ENCODE data around the gene TMPRSS9.
"Not testable (repeated sequence)": the region's sequence is repeated elsewhere in the genome, so short reads cannot be mapped to it uniquely, and the experiment has no call there.

TMPRSS9 gene

GRCh38 chr19:2395293-2395829 is 35.3 kb downstream of the TMPRSS9 start:
- DNase-seq = not testable (repeated sequence)

GRCh38 chr19:2397173-2397572 is 37.1 kb downstream of the TMPRSS9 start:
- DNase-seq = not testable (repeated sequence)

DNA sequence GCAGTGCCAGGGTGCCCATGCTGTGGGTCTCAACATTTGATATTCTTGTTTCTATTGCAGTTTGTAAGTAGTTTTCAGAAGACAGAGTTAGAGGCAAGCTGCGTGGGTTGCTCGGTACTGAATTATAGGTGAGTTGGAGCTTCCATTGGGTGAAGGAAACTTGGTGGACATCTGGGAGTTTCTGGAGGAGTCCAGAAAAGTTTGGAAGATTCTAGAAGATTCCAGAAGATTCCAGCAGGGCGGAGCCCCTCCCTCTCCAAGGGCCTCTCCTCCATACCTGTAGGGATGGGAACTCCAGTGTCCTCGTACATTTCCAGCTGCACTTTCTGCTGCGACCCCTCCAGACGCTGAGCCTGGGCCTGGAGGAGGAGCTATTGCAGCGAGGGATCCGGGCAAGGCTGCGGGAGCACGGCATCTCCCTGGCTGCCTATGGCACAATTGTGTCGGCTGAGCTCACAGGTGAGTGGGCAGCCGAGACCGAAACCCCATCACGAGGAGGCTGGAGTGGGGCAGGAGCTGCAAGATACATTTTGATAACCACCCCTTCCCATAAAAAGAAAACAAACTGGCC is 38.8 kb downstream of the TMPRSS9 start:
- no peak for DNase-seq

GRCh38 chr19:2399582-2399981 is 39.5 kb downstream of the TMPRSS9 start:
- DNase-seq = no peak

DNA sequence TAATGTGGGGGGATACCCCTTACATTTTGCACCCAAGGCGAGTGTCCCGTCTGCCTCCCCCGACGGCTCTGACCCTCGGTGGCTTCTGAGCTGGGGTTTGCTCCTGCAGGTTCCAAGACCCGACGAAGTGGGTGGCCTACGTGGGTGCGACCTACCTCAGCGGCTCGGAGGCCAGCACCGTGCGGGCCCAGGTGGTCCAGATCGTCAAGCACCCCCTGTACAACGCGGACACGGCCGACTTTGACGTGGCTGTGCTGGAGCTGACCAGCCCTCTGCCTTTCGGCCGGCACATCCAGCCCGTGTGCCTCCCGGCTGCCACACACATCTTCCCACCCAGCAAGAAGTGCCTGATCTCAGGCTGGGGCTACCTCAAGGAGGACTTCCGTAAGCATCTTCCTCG is 48.2 kb downstream of the TMPRSS9 start:
- no peak for DNase-seq

DNA sequence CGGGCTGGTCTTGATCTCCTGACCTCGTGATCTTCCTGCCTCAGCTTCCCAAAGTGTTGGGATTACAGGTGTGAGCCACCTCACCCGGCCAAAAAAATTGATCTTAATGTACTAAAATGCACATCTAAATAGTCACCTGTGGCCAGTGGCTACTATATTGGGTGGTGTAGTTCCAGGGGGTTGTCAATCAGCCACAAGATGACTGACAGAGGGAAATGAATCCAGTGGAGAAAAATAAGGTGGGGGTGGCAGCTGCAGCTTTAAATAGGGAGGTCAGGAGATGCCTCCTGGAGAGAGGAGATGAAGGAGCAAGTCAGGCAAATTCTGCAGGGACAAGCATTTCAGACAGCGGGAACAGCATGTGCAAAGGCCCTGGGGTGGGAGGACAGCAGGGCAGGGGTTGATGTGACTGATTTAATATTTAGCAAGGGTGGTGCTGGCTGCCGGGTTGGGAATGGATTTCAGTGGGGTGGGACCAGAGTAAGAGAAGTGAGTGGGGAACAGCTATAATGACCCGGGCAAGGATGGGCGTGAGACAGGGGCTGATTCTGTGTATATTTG is 49.4 kb downstream of the TMPRSS9 start:
- DNase-seq = no peak

DNA sequence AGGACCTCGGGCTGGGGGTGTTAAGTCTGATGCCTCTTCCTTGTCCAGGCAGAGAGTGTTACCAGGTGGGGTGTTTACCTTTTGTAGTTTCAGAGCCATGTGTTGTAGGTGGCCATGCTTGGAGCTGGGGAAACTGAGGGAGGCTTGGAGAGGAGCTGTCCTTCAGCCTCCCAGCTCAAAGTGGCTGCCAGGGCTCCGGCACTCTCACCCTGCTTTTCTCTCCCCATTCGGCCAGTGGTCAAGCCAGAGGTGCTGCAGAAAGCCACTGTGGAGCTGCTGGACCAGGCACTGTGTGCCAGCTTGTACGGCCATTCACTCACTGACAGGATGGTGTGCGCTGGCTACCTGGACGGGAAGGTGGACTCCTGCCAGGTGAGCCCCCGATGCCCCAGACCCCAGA is 50.0 kb downstream of the TMPRSS9 start:
- no peak for DNase-seq

- DNase-seq = no peak
These were observed 51.6 kb downstream of the TMPRSS9 start for GRCh38 chr19:2411709-2412108.

DNA sequence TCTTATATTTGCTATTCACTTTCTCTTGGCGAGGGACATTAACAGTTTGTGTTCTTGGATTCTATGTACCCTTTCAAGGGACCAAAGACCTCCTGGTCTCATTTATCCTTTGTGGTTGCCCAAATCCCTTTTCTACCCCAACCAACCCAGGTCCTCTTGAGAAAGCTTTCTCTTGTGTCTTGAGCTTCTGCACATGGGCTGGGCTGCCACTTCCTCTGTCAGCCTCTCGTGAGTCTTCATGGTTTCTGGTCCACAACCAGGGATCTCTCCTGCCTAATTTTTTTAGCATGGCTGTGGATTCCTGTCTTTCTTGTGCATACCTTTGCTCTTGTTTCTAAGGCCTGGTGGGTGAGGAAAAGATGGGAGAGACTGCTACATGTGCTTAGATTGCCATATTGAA is 52.4 kb downstream of the TMPRSS9 start:
- no peak for DNase-seq

GRCh38 chr19:2413159-2413558 is 53.1 kb downstream of the TMPRSS9 start:
- no peak for DNase-seq

- no peak for DNase-seq
These were observed 53.6 kb downstream of the TMPRSS9 start for GRCh38 chr19:2413629-2414028.

DNA sequence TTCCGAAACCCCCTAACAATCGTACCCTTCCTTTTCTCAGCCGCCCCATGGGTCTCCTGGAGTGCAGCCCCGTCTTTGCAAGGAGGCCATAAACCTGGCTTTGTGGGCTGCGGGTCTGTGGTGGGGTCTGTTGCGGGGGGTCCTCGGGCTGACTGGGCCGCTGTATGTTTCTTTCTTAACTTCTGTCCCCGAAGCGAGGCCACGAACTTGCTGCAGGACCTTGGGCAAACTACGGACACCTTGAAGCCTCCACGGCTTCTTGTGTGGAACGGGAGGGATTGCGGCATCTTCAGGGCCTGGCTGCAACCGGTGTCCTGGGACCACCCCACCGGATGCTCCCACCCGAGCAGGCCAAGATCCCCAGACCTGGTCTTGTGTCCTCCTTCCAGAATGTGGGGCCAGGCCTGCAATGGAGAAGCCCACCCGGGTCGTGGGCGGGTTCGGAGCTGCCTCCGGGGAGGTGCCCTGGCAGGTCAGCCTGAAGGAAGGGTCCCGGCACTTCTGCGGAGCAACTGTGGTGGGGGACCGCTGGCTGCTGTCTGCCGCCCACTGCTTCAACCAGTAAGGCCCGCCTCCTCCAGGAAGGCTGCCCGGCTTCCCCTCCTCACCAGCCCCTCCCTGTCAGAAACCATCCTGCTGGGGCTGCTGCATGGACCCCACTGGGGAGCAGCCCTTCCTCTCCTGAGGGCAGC is 55.4 kb downstream of the TMPRSS9 start:
- no peak for DNase-seq

DNA sequence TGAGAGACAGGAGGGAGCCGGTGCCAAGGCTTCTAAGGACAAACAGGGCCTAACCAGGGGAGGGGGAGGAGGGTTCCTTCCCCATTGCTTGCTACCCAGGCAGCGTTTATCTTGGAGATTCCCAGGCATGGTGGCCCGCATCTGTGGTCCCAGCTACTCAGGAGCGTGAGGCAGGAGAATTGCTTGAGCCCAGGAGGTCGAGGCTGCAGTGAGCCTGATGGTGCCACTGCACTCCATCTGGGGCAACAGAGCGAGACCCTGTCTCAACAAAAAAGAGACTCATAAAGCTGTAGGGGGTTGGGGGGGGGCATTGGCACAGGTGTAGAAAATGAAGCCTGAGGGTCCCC is 55.9 kb downstream of the TMPRSS9 start:
- no peak for DNase-seq

DNA sequence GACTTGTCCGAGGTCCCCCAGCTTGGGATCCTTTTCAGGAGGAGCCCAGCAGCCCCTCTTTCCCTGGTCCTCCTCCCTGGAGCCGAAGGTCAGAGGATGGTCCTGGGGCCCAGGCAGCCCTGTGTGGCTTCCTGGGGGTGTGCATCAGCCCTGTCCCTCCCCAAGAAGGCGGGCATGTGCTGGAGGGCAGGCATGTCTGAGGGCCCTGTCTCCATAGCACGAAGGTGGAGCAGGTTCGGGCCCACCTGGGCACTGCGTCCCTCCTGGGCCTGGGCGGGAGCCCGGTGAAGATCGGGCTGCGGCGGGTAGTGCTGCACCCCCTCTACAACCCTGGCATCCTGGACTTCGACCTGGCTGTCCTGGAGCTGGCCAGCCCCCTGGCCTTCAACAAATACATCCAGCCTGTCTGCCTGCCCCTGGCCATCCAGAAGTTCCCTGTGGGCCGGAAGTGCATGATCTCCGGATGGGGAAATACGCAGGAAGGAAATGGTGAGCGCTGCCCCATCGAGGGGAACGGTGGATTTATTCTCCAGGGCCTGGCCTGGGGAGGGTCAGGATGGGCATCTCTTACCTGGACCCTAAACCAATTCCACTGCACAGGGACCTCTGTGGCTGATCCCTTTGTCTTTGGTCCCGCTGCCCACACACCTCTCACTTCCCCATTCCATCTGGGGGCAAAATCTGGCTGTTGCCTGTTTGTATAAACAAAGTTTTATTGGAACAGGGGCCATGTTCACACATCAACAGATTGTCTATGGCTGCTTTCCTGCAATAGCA is 56.4 kb downstream of the TMPRSS9 start:
- no peak for DNase-seq

- not testable (repeated sequence) for DNase-seq
These were observed 57.4 kb downstream of the TMPRSS9 start for GRCh38 chr19:2417436-2417835.

DNA sequence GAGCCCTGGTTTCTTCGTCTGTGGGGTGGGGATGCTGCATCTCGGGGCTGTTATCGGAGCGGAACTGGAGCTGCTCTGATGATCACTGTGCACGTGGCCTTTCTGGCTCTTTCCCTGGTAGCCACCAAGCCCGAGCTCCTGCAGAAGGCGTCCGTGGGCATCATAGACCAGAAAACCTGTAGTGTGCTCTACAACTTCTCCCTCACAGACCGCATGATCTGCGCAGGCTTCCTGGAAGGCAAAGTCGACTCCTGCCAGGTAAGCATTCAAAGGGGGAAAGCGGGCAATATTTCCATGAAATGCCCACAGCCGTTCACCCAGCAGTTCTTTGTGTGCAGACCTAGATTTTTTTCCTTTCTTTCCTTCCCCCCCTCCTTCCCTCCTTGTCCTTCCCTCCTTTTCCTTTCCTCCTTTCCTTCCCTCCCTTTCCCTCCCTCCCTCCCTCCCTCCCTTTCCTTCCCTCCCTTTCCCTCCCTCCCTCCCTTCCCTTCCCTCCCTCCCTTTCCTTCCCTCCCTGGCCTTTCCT is 57.9 kb downstream of the TMPRSS9 start:
- no peak for DNase-seq

DNA sequence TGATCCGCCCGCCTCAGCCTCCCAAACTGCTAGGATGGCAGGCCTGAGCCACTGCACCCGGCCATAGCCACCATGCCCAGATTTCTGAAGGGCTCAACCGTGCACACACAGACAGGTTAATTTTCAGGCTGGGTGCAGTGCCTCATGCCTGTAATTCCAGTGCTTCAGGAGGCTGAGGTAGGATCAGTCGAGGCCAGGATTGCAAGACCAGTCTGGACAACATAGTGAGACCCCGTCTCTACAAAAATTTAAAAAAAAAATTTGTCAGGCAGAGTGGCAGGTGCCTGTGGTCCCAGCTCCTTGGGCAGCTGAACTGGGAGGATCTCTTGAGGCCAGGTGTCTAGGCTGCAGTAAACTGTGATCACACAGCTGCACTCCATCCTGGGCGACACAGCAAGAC is 59.7 kb downstream of the TMPRSS9 start:
- no peak for DNase-seq

GRCh38 chr19:2420490-2420889 is 60.4 kb downstream of the TMPRSS9 start:
- no peak for DNase-seq

GRCh38 chr19:2421581-2422306 is 61.7 kb downstream of the TMPRSS9 start:
- DNase-seq = no peak

- DNase-seq = no peak
These were observed 63.2 kb downstream of the TMPRSS9 start for GRCh38 chr19:2423071-2423914.

GRCh38 chr19:2423915-2424685 is 64.0 kb downstream of the TMPRSS9 start:
- no peak for DNase-seq
